Astrocyte (in vitro differentiated cells and primary cell): ENCODE data around the gene CIAPIN1. TPM values are rescaled to one million over a fixed set of nuclear protein-coding genes. Genes with fewer than 3 reads are reported as not detected.
"Not testable (repeated sequence)": the region's sequence is repeated elsewhere in the genome, so short reads cannot be mapped to it uniquely, and the experiment has no call there.

ENCODE experiments used
- DNase-seq: peaks from one replicate; pipeline ENCODE4 v3.0.0-alpha.2; 2010; ENCODE audit warnings: low read depth
- FAIRE-seq: peaks from 2 replicates; lab custom pipeline; 2011; peaks lifted over from hg19 to GRCh38; lab: Jason Lieb, UNC
- H2AFZ ChIP-seq: 2 replicates; pipeline ENCODE4 v1.6.0; 2012; ENCODE audit warnings: low read depth, low read length, inconsistent platforms
- H3K27ac ChIP-seq: 2 replicates; pipeline ENCODE4 v1.5.1; 2011; ENCODE audit warnings: low read depth, low read length, inconsistent platforms
- H3K27me3 ChIP-seq: 2 replicates; pipeline ENCODE4 v1.6.0; 2011; ENCODE audit warnings: low read length, inconsistent platforms; ENCODE audit not compliant: insufficient read depth
- H3K36me3 ChIP-seq: 2 replicates; pipeline ENCODE4 v1.5.1; 2011; ENCODE audit warnings: low read length, inconsistent platforms; ENCODE audit not compliant: insufficient read depth
- H3K4me1 ChIP-seq: 2 replicates; pipeline ENCODE4 v1.5.1; 2011; ENCODE audit warnings: low read length, inconsistent platforms; ENCODE audit not compliant: insufficient read depth
- H3K4me2 ChIP-seq: 2 replicates; pipeline ENCODE4 v1.6.0; 2012; ENCODE audit warnings: low read length, inconsistent platforms
- H3K4me3 ChIP-seq: 2 replicates; pipeline ENCODE4 v1.5.1; 2011; ENCODE audit warnings: low read depth, mild to moderate bottlenecking, low read length, inconsistent platforms; ENCODE audit not compliant: insufficient read depth
- H3K79me2 ChIP-seq: 2 replicates; pipeline ENCODE4 v1.6.0; 2012; ENCODE audit warnings: mild to moderate bottlenecking, low read length, inconsistent platforms; ENCODE audit not compliant: insufficient read depth
- H3K9ac ChIP-seq: 2 replicates; pipeline ENCODE4 v1.6.0; 2012; ENCODE audit warnings: mild to moderate bottlenecking, low read length, inconsistent platforms
- H3K9me3 ChIP-seq: 2 replicates; pipeline ENCODE4 v1.5.1; 2012; ENCODE audit warnings: low read depth, mild to moderate bottlenecking, low read length, inconsistent platforms; ENCODE audit not compliant: insufficient read depth
- H4K20me1 ChIP-seq: 2 replicates; pipeline ENCODE4 v1.6.0; 2012; ENCODE audit warnings: low read length, inconsistent platforms; ENCODE audit not compliant: insufficient read depth
- H3K27ac Mint-ChIP-seq: one replicate; pipeline ENCODE4 v1.8.0; 2021; ENCODE audit warnings: mild to moderate bottlenecking, mixed read lengths; ENCODE audit not compliant: unreplicated experiment
- H3K27me3 Mint-ChIP-seq: one replicate; pipeline ENCODE4 v1.8.0; 2021; ENCODE audit warnings: low read depth, mixed read lengths; ENCODE audit not compliant: unreplicated experiment
- H3K36me3 Mint-ChIP-seq: one replicate; pipeline ENCODE4 v1.8.0; 2021; ENCODE audit warnings: low read depth, mixed read lengths; ENCODE audit not compliant: unreplicated experiment
- H3K4me1 Mint-ChIP-seq: one replicate; pipeline ENCODE4 v1.8.0; 2021; ENCODE audit warnings: low read depth, mixed read lengths; ENCODE audit not compliant: unreplicated experiment
- H3K4me3 Mint-ChIP-seq: one replicate; pipeline ENCODE4 v1.8.0; 2021; ENCODE audit warnings: mild to moderate bottlenecking, moderate library complexity, mixed read lengths; ENCODE audit not compliant: unreplicated experiment
- H3K9me3 Mint-ChIP-seq: one replicate; pipeline ENCODE4 v1.8.0; 2021; ENCODE audit warnings: mild to moderate bottlenecking, mixed read lengths; ENCODE audit not compliant: unreplicated experiment
- EZH2 ChIP-seq: IDR thresholded peaks from 2 replicates; pipeline ENCODE4 v1.6.1; 2012; ENCODE audit warnings: mild to moderate bottlenecking, low read length, inconsistent platforms; ENCODE audit not compliant: insufficient read depth
- total RNA-seq: library from RNA; stranded (reverse); gene quantifications from 2 replicates; pipeline ENCODE4 v1.2.1, GENCODE V29; 2021
- TF ChIP-seq, protein P1 (sequence below): IDR thresholded peaks from 2 replicates; pipeline ENCODE4 v1.5.1; 2011; ENCODE audit warnings: low read depth, mild to moderate bottlenecking, inconsistent platforms, low read length, moderate library complexity; ENCODE audit not compliant: insufficient read depth

Gene CIAPIN1
- total RNA-seq, 1 donor from 2014 or later, result 68.9 TPM

DNA sequence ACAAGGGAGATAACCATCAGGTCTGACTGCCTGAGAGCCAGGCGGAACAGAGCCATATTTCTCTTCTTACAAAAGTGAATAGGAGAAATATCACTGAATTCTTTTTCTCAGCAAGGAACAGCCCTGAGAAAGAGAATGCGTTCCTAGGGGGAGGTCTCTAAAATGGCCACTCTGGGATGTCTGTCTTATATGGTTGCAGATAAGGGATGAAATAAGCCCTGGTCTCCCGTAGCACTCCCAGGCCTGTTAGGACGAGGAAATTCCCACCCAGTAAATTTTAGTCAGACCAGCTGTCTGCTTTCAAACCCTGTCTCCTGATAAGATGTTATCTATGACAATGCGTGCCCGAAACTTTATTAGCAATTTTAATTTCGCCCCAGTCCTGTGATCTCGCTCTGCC, 7.2 kb downstream of the CIAPIN1 start:
- not testable (repeated sequence) for FAIRE-seq, H3K27ac Mint-ChIP-seq, H3K9me3 ChIP-seq, H3K4me2 ChIP-seq, H3K4me3 ChIP-seq, H3K9ac ChIP-seq, H2AFZ ChIP-seq, H3K27me3 Mint-ChIP-seq, H3K4me3 Mint-ChIP-seq, DNase-seq, H3K9me3 Mint-ChIP-seq, H3K27ac ChIP-seq, H3K4me1 Mint-ChIP-seq, H3K4me1 ChIP-seq, H3K27me3 ChIP-seq
- peaks cover 26% of the 10 kb centered on the region for H4K20me1 ChIP-seq
- peaks cover 26% of the 10 kb centered on the region for H3K36me3 ChIP-seq
- peaks cover 27% of the 10 kb centered on the region for H3K36me3 Mint-ChIP-seq
- H3K79me2 ChIP-seq, result peaks cover 41% of the 10 kb centered on the region

DNA sequence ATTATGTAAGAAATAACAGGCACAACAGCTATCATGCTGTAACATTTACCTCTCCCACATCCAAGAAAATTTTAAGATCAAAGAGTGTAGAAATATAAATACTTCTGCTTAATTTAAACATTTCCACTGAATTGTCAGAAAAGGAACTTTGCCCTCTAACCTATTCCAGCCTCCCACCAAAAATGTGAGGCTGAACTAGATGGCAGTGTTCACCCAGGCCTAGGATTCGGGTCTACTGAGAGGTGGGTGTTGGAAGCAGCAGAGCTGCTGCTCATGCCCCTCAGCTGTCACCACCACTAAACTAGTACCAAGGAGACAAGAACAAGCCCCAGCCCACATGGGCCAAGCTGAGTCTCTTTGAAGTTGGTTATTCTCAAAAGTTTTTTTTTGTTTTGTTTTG, 11.3 kb downstream of the CIAPIN1 start:
- Mint-ChIP-seq H3K36me3 (peaks cover 24% of the 10 kb centered on the region), H3K27ac (no peak overlapping the region), H3K27me3 (no peaks in the 10 kb centered on the region), H3K4me1 (no peaks in the 10 kb centered on the region), H3K4me3 (no peak overlapping the region), H3K9me3 (peaks cover 5% of the 10 kb centered on the region)
- TF ChIP-seq, protein P1, sequence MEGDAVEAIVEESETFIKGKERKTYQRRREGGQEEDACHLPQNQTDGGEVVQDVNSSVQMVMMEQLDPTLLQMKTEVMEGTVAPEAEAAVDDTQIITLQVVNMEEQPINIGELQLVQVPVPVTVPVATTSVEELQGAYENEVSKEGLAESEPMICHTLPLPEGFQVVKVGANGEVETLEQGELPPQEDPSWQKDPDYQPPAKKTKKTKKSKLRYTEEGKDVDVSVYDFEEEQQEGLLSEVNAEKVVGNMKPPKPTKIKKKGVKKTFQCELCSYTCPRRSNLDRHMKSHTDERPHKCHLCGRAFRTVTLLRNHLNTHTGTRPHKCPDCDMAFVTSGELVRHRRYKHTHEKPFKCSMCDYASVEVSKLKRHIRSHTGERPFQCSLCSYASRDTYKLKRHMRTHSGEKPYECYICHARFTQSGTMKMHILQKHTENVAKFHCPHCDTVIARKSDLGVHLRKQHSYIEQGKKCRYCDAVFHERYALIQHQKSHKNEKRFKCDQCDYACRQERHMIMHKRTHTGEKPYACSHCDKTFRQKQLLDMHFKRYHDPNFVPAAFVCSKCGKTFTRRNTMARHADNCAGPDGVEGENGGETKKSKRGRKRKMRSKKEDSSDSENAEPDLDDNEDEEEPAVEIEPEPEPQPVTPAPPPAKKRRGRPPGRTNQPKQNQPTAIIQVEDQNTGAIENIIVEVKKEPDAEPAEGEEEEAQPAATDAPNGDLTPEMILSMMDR, result no peak
- no peak for TF ChIP-seq EZH2
- no peak for FAIRE-seq
- Histone ChIP-seq H3K4me2 (no peak overlapping the region), H3K4me3 (no peak overlapping the region), H4K20me1 (peaks cover 8% of the 10 kb centered on the region), H3K4me1 (no peaks in the 10 kb centered on the region), H3K27me3 (no peaks in the 10 kb centered on the region), H3K9ac (no peak overlapping the region), H3K27ac (no peak overlapping the region), H2AFZ (no peak overlapping the region), H3K36me3 (peaks cover 59% of the 10 kb centered on the region), H3K9me3 (no peaks in the 10 kb centered on the region), H3K79me2 (peaks cover 4% of the 10 kb centered on the region)
- no peak for DNase-seq

DNA sequence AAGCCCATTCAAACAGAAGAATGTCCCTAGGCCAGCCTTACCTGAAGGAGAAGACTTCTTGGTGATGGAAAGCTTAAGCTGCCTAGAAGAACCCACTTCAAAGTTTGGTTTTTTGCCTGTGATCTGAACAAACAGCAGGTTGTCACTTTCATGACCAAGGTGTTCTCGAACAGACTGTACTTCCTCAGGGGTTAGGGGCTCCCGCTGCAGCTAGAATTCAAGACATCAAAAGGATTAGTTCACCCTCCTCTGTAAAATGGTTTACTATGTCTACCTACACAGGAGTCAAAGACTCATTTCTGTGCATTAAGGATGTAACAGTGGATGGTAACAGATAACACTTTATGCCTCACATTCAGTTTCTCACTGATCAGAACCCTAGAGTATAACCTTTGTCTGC, 13.2 kb downstream of the CIAPIN1 start:
- H2AFZ ChIP-seq, result no peak overlapping the region
- FAIRE-seq (no peak), DNase-seq (no peak)
- H3K9me3 ChIP-seq, result no peaks in the 10 kb centered on the region
- no peaks in the 10 kb centered on the region for H3K79me2 ChIP-seq
- Mint-ChIP-seq H3K4me3 (no peak overlapping the region), H3K27me3 (no peaks in the 10 kb centered on the region), H3K9me3 (no peaks in the 10 kb centered on the region), H3K27ac (no peak overlapping the region), H3K36me3 (peaks cover 17% of the 10 kb centered on the region), H3K4me1 (no peaks in the 10 kb centered on the region)
- no peak overlapping the region for H3K9ac ChIP-seq
- peaks cover 66% of the 10 kb centered on the region for H3K36me3 ChIP-seq
- no peak overlapping the region for H3K27ac ChIP-seq
- no peak overlapping the region for H3K4me2 ChIP-seq
- peaks cover under 1% of the 10 kb centered on the region for H4K20me1 ChIP-seq
- H3K4me3 ChIP-seq, result no peak overlapping the region
- no peaks in the 10 kb centered on the region for H3K27me3 ChIP-seq
- TF ChIP-seq, protein P1, result no peak
- TF ChIP-seq EZH2, result no peak
- H3K4me1 ChIP-seq, result no peaks in the 10 kb centered on the region
